AG08395 (cell line): Measurements from ENCODE around the gene SDHB.

Experiments used
- DNase-seq: peaks from one replicate; pipeline ENCODE4 v3.0.0; 2012; ENCODE audit warnings: mixed read lengths, low spot score

SDHB gene

DNA sequence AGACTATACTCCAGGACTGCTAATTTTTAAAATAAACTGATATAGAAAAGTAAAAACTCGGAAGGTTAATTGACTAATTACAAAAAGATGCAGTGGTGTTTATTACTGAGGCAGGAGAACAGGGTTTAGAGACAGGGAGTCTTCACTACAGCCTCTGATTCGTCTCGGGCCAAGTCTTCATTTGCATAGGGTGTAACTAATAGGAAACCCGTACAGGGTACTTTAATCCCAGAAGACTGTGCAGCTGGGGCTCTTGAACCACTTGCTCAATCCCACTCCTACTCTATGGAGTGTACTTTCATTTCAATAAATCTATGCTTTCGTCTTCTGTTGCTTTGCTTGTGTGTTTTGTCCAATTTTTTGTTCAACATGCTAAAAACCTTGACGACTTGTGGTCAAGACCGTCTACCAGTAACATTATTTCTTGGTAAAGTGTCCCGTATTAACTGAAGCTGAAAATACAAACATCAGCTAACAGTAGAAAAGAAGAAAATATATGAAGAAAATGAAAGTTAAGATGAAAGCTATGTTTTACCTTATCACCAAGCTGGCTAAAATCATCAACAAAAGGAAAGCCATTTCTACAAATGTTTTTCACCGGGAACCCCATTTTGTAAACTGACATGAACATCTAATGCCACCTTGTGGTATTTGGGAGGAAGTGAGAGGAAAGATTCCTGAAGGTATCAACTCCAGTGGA lies 8.0 kb downstream of the SDHB start:
- DNase-seq, result peak; percentile 75

DNA sequence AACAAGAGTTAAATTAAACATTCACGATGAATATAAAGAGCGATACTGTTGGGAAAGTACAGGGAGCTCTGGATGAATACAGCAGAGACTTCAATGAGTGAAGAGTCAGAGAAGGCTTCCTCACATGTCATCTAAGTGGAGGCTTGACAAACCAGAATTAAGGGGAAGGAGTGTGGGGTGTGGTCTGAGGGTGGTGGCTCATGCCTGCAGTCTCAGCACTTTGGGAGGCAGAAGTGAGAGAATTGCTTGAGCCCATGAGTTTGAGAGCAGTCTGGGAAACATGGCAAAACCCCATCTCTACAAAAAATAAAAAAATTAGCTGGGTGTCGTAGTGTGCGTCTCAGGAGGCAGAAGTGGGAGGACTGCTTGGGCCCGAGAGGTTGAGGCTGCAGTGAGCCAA lies 8.7 kb downstream of the SDHB start:
- no peak for DNase-seq

DNA sequence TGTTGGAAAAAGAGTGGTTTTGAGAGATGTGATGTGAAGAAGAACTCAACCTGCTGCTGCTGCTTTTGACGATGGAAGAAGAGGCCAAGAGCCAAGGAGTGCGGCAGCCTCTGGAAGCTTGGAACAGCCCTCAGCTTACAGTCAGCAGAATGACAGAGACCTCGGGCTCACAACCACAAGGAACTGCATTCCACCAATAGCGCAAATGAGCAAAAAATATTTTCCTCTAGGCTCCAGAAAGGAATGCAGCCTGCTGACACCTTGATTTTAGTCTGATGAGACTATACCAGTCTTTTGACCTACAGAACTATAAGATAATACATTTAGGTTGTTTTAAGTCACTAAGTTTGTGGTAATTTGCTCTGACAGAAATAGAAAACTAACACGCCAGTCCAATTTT lies 10.2 kb downstream of the SDHB start:
- DNase-seq, result no peak

- no peak for DNase-seq
Measured at GRCh38 chr1:17040135-17040534, 13.7 kb downstream of the SDHB start.

DNA sequence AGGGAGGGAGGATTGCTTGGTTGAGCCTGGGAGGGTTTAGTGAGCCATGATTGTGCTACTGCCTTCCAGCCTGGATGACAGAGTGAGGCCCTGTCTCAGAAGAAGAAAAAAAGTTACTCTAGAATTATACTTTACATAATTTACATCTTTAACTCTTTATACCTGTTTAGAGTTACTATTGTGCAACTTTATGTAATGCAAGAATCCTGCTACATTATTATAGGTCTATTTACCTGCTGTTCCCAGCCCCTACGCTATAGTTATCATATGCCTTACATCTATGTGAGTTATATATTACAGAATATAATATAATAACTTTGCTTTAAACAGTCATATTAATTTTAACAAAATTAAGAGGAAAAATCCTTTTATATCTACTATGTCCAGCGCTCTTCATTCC lies 14.3 kb downstream of the SDHB start:
- DNase-seq, result no peak

GRCh38 chr1:17033481-17033880 lies 20.4 kb downstream of the SDHB start:
- no peak for DNase-seq

- no peak for DNase-seq
Measured at GRCh38 chr1:17032741-17033140, 21.1 kb downstream of the SDHB start.

DNA sequence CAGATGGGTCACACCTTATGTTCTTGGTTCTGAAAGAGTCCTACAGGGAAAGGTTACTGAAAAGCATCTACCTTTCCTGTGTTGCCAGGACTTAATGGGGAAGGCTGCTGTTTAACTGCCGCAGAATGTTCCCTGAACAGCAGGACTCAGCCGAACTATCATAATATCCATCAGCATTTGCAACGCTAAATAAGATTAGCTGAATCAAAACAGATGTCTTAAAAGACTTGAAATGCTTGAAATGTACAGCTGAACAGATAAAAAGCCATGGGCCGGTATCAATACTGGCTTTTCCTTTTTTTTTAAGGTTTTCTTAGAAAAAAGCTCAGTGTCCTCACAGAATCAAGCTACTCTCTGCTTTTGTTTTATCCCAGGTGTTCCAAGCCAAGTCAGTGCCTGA lies 22.4 kb downstream of the SDHB start:
- DNase-seq, result no peak

DNA sequence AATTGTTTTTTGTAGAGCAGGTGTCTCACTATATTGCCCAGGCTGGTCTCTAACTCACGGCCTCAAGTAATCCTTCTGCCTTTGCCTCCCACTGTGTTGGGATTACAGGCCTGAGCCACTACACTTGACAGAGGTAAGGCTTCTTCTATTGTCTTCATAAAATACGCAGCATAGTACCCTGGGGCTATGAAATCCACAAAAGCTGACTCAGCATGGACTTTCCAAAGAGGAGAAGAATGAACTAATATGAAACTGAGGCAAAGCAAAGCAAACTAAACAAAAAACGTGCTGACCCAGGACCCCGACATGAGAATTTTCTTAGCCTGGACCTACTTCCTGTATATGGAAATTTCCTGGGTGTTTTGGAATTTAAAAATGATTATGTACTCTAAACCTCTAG lies 23.6 kb downstream of the SDHB start:
- DNase-seq, result no peak

- peak; percentile 36 for DNase-seq
Measured at GRCh38 chr1:17028662-17029188, 25.1 kb downstream of the SDHB start.

GRCh38 chr1:17027900-17028299 lies 25.9 kb downstream of the SDHB start:
- no peak for DNase-seq

DNA sequence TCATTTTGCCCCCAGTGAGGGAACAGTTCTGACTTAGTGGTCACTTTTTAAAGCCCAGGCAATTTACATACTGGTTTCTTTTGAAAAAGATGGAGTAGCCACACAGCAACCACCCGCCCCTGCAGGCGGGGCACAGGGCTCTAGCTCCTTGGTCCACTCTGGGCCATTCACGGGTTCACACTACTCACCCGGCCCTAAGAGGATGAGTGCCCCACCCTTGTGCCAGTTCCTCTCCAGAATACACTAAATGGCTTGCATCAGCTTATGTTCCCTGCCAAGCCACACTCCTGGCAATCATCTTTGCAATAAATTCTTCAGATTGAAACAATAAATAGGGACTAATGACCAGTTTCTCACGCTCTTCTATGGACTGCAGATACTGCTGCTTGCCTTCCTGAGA lies 26.4 kb downstream of the SDHB start:
- peak; percentile 64 for DNase-seq

- DNase-seq, result no peak
Measured at GRCh38 chr1:17024721-17025120, 29.1 kb downstream of the SDHB start.

GRCh38 chr1:17023573-17023972 lies 30.3 kb downstream of the SDHB start:
- DNase-seq, result no peak

DNA sequence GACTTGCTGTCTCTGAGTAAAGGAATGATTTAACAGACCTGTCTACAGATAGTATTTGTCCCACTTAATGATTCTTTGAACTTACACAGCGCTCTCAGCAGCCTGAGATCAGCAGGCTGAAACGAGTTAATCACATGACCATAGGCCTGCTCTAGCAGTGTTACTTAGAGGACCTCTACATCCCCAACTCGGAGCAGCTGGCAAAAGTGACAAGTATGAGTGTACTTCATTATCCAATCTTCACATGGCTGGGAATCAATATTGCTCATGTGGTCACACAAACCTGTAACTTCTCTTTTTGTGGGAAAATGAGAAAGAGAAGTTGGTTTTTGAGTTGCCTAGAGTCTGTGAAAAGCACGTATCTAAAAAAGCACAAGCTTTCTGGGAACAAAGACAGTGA lies 30.7 kb downstream of the SDHB start:
- DNase-seq, result no peak

DNA sequence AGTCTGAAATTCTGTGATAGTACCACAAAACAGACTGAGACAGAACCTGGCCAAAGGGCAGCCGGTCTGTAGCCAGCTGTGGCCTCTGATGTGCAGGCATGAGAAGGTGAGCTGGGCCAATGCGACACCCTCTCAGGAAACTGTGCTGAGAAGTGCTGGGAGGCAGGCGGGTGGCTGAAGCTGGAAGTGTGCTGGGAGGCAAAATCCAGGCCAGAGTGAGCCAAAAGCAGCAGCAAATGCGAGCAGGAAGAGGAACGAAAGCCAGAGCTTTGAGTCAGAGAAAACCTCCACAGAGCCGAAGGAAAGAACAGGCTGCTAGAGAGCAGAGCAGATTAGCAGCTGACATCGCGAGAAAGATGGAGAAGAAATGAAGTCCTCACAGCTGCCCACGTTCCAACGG lies 31.9 kb downstream of the SDHB start:
- no peak for DNase-seq

DNA sequence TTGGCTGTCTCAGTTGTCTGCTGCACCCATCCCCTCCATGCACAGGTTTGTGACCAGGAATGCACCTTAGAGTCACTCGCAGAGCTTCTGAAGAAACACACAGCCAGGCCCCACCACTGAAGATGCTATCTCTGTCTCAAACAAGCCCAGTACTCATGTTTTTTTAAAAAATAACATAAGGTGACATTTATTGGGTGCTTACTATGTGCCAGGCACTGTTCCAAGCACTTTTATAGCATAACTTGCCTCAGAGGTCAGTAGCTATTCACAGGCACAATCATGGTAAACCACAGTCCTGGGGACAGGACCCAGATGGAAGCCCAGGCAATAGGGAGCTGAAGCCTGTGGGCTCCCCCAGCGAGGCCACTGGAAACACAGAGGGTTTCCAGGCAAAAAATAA lies 33.3 kb downstream of the SDHB start:
- no peak for DNase-seq

GRCh38 chr1:17018849-17019248 lies 35.0 kb downstream of the SDHB start:
- DNase-seq, result no peak

DNA sequence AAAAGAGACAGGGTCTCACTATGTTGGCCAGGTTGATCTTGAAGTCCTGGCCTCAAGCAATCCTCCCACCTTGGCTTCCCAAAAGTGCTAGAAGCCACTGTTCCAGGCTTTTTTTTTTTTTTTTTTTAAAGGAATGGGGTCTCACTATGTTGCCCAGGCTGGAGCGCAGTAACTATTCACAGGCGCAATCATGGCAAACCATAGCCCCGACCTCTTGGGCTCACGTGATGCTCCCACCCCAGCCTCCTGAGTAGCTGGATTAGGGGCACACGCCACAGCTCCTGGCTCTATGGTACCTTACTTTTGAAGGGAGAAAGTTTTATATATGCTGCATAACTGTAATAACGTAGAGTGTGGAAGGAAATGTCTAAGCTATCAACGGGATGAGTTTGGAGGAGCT lies 36.4 kb downstream of the SDHB start:
- no peak for DNase-seq

DNA sequence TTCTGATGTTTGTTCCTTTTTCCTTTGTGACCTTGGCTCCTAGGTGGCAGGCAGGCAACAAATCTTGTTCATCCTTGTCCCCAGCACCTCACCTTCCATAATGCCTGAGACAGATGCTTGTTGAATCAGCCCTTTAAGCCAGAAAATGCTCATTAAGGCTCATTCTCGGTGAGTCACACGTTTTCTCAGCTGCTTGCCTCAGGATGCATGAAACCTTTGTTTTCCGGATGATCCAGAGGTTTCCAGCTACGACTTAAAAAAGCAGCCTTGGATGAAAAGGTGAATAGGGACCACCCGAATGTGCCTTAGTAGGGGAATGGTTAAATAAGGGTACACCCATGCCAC lies 37.5 kb downstream of the SDHB start:
- peak; percentile 41 for DNase-seq

GRCh38 chr1:17014671-17015567 lies 38.9 kb downstream of the SDHB start:
- no peak for DNase-seq

DNA sequence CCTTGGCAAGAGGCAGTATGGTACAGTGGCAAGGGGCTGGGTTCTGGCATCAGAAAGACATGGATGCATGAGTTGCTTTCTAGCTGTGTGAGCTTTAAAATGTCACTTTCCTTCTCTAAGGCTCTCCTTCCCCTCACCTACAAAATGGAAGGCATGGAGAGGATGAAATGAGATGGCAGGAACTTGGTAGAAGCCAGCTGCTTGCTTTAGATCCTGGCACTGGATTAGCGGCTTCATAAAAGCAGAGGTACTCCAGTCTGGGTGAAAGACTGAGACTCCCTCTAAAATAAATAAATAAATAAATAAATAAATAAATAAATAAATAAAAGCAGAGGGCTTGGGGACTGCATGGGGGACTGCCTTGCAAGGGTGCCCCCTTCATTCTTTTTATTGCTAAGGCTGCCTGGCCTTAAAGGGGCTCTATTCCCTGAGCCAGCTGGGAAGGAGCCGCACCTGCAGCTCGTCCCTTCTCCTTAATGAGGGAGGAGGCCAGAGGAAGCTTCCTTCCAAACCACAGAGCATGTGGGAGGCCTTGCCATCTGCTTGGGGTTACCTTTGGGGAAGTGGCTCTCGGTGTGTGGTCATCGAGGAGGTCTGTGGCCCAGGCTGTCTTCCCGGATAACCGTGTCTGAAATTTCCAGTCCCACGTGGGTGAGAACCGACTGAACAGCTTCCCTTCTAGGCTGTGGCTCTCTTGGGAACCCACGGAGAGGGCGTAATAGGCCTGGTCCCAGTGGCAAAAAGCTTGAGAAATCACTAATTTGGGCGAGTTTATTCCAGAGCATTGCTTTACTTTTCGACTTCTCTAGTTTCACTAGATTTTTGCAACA lies 40.1 kb downstream of the SDHB start:
- no peak for DNase-seq
